ENCODE measurements around the gene COX6A2. TPM values are rescaled to one million over a fixed set of nuclear protein-coding genes. Genes with fewer than 3 reads are reported as not detected.

Gene COX6A2
- total RNA-seq, 1 donor from 2014 or later: not detected

DNA sequence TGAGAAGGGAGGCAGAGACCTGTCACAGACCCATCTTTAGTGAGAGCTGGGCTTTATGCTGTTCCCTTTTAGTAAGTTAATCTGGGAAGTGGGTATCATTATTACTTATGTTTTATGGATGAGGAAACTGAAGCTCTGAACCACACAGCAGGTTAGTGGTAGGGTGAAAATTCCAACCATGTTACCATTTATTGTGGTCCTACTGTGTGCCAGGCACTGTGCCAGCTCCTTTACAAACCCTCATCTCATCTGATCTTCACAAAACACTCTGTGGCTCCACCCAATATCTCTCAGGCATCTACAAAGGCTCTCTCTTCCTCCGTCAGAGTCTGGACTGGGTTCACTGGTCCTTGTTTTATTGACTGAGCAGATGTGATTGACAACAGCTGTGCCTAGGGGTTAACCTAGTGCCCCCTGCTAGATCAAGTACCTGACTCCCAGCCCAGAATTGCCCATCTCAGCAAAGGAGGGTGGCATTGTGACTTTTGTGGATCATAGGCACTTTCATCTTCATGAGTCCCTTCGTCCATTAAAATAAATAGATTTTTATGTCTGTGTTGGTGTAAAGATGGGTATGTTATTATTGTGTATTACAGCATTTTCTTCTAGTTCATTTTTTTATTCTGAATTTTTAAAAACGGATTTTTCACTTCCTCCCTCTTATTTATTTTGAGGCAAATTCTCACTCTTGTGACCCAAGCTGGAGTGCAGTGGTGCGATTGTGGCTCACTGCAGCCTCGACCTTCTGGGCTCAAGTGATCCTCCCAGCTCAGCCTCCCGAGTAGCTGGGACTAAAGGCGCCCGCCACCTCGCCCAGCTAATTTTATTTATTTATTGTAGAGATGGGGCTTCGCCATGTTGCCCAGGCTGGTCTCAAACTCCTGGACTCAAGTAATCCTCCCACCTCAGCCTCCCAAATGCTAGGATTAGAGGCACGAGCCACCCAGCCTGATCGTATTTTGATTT lies 46.9 kb upstream of the COX6A2 start:
- peaks cover 42% of the 10 kb centered on the region for H3K4me1 ChIP-seq
- TF ChIP-seq, protein P1, sequence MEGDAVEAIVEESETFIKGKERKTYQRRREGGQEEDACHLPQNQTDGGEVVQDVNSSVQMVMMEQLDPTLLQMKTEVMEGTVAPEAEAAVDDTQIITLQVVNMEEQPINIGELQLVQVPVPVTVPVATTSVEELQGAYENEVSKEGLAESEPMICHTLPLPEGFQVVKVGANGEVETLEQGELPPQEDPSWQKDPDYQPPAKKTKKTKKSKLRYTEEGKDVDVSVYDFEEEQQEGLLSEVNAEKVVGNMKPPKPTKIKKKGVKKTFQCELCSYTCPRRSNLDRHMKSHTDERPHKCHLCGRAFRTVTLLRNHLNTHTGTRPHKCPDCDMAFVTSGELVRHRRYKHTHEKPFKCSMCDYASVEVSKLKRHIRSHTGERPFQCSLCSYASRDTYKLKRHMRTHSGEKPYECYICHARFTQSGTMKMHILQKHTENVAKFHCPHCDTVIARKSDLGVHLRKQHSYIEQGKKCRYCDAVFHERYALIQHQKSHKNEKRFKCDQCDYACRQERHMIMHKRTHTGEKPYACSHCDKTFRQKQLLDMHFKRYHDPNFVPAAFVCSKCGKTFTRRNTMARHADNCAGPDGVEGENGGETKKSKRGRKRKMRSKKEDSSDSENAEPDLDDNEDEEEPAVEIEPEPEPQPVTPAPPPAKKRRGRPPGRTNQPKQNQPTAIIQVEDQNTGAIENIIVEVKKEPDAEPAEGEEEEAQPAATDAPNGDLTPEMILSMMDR (IDR thresholded peaks at IDR 0.05): no peak
- H3K27ac ChIP-seq: no peak overlapping the region
- peaks cover 38% of the 10 kb centered on the region for H3K36me3 ChIP-seq
- H3K27me3 ChIP-seq (ENCODE audit: low read depth): no peaks in the 10 kb centered on the region
- no peak overlapping the region for H3K4me3 ChIP-seq
- intact Hi-C loops (cut with DNase I): no loop called here
- H3K9me3 ChIP-seq: no peaks in the 10 kb centered on the region
- DNase-seq: no peak
- ATAC-seq: no peak

DNA sequence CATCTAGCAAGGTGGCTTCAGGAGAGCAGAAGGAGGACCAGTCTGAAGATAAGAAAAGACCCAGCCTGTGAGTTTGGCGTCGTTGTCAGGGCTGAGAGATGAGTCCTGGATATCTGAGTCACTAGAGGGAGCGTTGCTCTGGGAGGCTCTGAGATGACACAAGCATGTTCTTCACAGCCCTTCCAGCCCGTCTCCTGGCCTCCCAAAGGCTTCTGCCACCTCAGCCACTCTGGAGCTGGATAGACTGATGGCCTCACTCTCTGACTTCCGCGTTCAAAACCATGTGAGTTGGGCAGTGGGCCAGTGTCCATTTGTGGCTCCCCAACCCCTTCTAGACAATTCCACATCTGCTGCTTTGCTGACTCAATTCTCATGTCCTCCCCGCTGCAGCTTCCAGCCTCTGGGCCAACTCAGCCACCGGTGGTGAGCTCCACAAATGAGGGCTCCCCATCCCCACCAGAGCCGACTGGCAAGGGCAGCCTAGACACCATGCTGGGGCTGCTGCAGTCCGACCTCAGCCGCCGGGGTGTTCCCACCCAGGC lies 46.1 kb upstream of the COX6A2 start:
- Histone ChIP-seq H3K4me3 (no peak overlapping the region), H3K36me3 (peaks cover 38% of the 10 kb centered on the region), H3K27ac (peak overlapping the region; percentile 18), H3K9me3 (no peaks in the 10 kb centered on the region), H3K4me1 (peaks cover 42% of the 10 kb centered on the region), H3K27me3 (ENCODE audit: low read depth) (no peaks in the 10 kb centered on the region)
- DNase-seq (no peak), ATAC-seq (no peak)
- intact Hi-C loops (cut with DNase I): no loop called here
- TF ChIP-seq, protein P1 (IDR thresholded peaks at IDR 0.05): no peak

DNA sequence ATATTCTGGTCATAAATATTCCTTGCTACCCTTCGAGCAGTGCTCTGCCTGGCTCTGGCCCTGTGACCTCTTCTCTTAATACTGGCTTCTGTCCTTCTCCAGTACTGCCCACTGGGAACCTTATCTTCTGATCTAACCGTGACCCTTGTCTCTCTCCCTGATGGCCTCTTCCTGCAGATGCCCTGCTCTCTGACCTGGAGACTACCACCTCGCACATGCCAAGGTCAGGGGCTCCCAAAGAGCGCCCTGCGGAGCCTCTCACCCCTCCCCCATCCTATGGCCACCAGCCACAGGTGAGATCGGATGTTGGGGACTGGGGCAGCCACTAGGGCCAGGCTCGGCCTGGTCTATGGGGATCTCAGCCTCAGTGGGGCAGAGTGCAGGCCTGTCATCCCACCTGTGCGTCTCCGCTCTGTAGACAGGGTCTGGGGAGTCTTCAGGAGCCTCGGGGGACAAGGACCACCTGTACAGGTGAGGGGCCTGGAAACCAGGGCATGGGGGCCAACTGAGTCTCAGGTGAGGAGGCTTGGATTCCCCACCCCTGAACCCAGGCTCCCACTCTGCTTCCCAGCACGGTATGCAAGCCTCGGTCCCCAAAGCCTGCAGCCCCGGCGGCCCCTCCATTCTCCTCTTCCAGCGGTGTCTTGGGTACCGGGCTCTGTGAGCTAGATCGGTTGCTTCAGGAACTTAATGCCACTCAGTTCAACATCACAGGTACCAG lies 45.3 kb upstream of the COX6A2 start:
- TF ChIP-seq, protein P1 (IDR thresholded peaks at IDR 0.05): no peak
- Histone ChIP-seq H3K27me3 (ENCODE audit: low read depth) (no peaks in the 10 kb centered on the region), H3K9me3 (no peaks in the 10 kb centered on the region), H3K36me3 (peaks cover 35% of the 10 kb centered on the region), H3K27ac (peak overlapping the region; percentile 89), H3K4me3 (peak overlapping the region; percentile 64), H3K4me1 (peaks cover 42% of the 10 kb centered on the region)
- ATAC-seq (no peak), DNase-seq (no peak)
- intact Hi-C loops (cut with DNase I): no loop called here

GRCh38 chr16:31472709-31473203 lies 44.6 kb upstream of the COX6A2 start:
- H3K36me3 ChIP-seq: peaks cover 32% of the 10 kb centered on the region
- H3K27me3 ChIP-seq (ENCODE audit: low read depth): no peaks in the 10 kb centered on the region
- H3K4me3 ChIP-seq: peak overlapping the region; percentile 64
- peak overlapping the region; percentile 89 for H3K27ac ChIP-seq
- peaks cover 35% of the 10 kb centered on the region for H3K4me1 ChIP-seq
- ATAC-seq (peak; percentile 82 to 87), DNase-seq (peak; percentile 91)
- intact Hi-C loops (cut with DNase I): no loop called here
- H3K9me3 ChIP-seq: no peaks in the 10 kb centered on the region
- TF ChIP-seq, protein P1 (IDR thresholded peaks at IDR 0.05): peak; percentile 77
